Mesangial cell (primary cell): ENCODE measurements around the gene ZNF488. TPM values are rescaled to one million over a fixed set of nuclear protein-coding genes. Genes with fewer than 3 reads are reported as not detected.

Experiments
- total RNA-seq: library from RNA; depleted of rRNA; stranded (reverse); fragments of >200 nt; gene quantifications from 2 replicates; pipeline ENCODE4 v1.2.3, GENCODE V29; 2015

ZNF488 gene
- total RNA-seq = 0.25 and 1.1 TPM in 2 replicates

GRCh38 chr10:47384148-47384921 lies at the start of gene ZNF488:
Gene ZNF488 (minus strand): TSS chr10:47384293. CDS start chr10:47368829, 15,464 bp downstream.

GRCh38 chr10:47348138-47348651 lies 35.9 kb downstream of the ZNF488 start, which contains the start of gene RBP3:
Gene RBP3 (plus strand): TSS chr10:47348363. CDS start chr10:47348485, 122 bp downstream.

GRCh38 chr10:47322300-47323061 lies 61.6 kb downstream of the ZNF488 start, which contains the start of gene GDF2:
Gene GDF2 (plus strand): TSS chr10:47322454. CDS start chr10:47322669, 215 bp downstream.

Other genes with a start within 250 kb of the ZNF488 start
- gene GDF10, start 84.1 kb downstream of the ZNF488 start, total RNA-seq = 0.13 TPM in 1 of 2 replicates, not detected in the other
- not detected in 2 replicates for gene GDF2, start 61.8 kb downstream of the ZNF488 start, total RNA-seq
- not detected in 2 replicates for gene RBP3, start 35.9 kb downstream of the ZNF488 start, total RNA-seq
- gene ANXA8, start 99.8 kb upstream of the ZNF488 start, total RNA-seq = 2.8 and 7.4 TPM in 2 replicates
- gene FAM25G, start 107.4 kb upstream of the ZNF488 start, total RNA-seq = not detected in 2 replicates
- gene AGAP9, start 139.3 kb upstream of the ZNF488 start, total RNA-seq = 0.63 and 2.1 TPM in 2 replicates